GM12801 (cell line): Measurements from ENCODE around the gene VTN.

Experiments
- TF ChIP-seq, protein P1 (sequence below): IDR thresholded peaks from one replicate; pipeline ENCODE4 v1.5.1; 2011; ENCODE audit warnings: control low read depth; ENCODE audit not compliant: insufficient read length; ENCODE audit errors: extremely low read depth

Gene VTN

DNA sequence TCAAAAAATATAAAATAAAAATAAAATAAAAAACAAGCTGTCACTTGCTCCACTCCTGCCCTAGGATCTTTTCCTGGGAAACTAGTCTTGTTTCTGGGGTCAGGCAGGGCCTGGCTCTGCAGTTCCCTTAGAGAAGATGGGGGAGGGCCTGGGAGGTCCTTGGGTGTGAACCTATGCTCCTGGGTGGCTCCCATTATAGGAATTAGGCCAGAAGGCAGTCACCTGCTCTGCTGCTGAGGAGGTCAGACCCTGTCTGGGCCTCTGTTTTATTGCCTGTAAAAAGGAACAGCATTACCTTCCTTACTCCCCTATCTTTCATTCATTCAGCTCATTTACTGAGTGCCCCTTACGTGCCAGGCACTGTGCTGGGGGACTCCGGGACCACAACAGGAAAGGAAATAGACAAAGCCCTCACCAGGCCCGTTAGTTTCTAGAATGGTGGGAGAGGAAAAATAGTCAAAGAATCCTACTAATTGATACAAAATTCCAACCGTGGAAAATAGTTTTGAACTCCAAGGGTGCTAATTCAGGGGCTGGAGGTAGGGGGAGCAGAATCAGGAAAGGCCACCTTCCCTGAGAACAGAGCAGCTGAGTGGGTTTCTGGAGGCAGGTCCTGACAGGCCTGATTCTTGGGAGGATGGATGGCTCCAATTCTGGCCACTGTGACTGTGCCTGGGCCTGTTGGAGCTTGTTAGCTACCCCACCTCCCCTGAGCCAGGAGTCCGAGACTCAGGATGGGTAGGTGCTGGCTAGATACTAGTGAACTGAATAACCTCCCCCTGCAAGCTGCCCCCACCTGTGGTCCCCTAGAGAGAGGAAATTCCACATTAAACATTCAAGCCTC is 37.2 kb upstream of the VTN start:
- TF ChIP-seq, protein P1, sequence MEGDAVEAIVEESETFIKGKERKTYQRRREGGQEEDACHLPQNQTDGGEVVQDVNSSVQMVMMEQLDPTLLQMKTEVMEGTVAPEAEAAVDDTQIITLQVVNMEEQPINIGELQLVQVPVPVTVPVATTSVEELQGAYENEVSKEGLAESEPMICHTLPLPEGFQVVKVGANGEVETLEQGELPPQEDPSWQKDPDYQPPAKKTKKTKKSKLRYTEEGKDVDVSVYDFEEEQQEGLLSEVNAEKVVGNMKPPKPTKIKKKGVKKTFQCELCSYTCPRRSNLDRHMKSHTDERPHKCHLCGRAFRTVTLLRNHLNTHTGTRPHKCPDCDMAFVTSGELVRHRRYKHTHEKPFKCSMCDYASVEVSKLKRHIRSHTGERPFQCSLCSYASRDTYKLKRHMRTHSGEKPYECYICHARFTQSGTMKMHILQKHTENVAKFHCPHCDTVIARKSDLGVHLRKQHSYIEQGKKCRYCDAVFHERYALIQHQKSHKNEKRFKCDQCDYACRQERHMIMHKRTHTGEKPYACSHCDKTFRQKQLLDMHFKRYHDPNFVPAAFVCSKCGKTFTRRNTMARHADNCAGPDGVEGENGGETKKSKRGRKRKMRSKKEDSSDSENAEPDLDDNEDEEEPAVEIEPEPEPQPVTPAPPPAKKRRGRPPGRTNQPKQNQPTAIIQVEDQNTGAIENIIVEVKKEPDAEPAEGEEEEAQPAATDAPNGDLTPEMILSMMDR: no peak

DNA sequence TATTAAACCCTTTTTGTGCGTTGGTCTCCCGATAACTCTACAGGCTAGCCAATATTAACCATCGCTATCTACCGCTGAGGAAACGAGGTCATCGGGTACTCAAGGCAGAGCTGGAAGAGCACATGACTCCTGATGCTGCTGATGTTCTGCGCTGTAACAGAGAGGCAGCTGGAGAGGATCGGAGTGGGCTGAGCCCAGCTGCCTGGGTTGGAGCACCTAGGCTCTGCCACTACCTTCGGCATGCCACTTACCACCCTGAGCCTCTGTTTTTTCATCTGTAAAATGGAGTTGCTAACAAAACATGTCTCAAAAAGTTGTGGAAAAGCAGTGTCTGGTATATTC is 36.3 kb upstream of the VTN start:
- TF ChIP-seq, protein P1: no peak

DNA sequence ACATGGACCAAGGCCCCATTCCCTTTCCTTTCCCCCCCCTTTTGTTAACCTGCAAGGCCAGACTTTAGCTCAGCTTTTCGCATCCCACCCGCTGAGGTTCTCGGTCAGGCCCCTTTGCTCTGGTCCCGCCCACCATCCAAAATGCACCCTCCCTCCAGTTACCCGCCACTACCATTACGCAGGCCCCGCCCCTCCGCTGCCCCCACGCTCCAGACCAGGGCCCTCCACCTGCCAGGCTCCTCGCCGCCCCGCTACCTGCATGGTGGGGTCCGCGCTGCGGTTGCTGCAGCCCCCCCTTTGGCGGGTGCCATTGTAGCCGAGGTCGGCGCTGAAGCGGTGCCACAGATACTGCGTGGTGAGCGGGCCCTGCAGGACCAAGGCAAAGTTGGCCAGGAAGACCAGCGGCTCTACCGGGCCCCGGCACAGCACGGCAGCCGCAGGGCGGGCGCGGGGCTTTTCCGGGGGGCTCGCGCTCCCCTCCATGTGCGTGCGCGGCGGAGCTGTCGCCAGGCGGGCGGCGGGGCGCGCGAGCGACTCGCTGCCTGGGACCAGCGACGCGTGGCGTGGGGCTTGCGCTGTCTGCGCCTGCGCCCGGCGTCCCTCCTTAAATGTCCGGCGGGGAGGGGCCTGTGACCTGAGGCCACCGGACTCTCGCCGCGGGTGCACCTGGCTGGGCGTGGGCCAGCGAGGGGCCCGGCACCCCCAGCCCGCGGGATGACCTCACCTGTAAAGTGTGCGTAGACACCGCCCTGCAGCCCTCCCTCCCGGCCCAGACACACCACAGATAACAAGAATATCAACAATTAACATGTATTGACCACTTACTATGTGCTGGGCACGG is 35.7 kb upstream of the VTN start, which contains the start of gene SLC46A1:
SLC46A1 (minus strand) TSS at position 581 of the 841 bp plus-strand sequence; CDS start at position 483, 98 bp downstream.
- TF ChIP-seq, protein P1: no peak

DNA sequence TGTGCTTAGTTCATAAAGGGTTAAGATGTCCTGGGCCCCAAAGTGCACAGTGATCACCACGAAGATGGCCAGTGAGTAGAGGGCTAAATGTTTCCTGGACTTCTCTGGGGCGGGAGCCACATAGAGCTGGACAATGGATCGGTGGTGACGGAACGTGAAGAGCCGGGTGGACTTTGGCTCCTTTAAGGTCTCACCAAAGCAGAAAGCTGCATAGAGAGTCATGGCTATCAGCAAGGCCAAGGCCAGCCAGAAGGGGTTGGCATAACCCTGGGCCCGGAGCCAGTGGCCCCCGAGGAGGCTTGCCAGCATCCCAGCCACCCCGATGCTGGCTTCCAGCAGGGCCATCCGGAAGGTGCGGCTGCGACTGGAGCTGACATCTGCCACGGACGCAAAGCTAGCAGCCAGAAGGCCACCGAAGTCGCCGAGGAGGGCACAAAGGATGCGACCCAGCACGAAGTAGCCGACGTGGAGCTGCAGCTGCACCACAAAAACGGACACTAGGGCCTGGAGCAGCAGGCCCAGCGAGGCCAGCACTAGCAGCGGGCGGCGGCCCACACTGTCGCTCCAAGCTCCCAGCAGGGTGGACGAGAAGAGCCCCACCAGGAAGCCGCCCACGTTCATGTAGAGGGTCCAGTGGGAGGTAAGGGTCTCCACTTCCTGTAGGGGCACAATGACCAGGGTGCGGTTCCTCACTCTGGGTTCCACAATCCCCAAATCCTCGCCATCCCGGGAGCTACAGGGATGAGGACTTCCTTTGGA is 34.9 kb upstream of the VTN start:
- TF ChIP-seq, protein P1: no peak

DNA sequence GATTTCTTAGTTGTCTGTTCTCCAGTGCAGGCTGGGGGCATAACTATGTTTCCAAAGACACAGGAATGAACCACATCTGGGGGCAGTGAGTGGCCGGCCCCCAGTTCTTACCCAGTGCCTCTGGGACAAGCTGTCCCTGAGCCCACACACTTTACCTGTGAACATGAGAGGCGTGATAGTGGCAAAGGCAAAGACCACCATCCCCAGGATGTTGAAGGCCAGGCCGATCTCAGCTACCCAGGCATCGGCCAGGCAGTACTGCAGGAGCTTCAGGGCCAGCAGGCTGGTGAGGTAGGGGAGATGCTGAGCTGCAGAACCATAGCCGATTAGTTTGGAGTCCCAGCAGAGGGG is 34.3 kb upstream of the VTN start:
- TF ChIP-seq, protein P1: no peak

DNA sequence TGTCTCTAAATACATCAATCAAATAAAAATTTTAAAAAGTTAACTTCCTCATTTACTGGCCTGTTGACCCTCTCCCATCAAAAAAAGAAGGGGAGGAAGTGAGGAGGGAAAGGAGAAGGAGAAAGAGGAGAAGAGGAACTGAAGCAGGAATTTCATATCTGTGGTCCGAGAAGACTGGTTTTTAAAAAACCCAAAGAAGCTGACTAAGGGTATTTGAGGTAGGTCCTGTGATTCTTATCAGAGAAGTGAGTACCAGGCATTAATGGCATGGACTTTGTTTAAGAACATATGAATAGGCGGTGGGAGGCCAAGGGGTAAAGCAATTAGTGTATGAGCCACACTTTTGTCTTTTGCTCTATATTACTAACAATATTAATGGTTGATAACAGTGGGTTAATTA is 33.9 kb upstream of the VTN start:
- TF ChIP-seq, protein P1: no peak

DNA sequence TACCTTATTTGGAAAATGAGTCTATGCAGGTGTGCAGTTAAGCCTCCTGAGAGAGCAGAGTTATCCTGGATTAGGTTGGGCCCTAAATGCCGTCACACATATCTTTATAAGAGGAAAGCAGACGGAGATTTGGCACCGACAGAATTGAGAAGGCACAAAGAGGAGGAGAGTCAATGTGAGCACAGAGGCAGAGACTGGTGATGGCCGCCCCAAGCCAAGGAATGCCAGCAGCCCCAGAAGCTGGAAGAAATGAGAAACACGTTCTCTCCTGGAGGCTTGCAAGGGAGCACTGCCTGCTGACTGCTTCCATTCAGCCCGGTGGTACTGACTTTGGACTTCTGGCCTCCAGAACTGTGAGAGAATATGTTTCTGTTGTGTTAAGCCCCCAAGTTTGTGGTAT is 32.7 kb upstream of the VTN start:
- TF ChIP-seq, protein P1: no peak
